OCI-LY7 (cell line): Measurements from ENCODE around the gene DXO. TPM values are rescaled to one million over a fixed set of nuclear protein-coding genes. Genes with fewer than 3 reads are reported as not detected.

Experiments used
- BruUV-seq: library from RNA; stranded (reverse); fragments of 400-500 nt; replicated peaks from 2 replicates; lab custom pipeline; 2021; lab: Mats Ljungman, UMichigan
- CTCF ChIA-PET: fragments of 300-600 bp; sonication (Branson Sonifier 250); formaldehyde crosslinking; loops from one replicate; lab custom pipeline; 2022; ENCODE audit warnings: antibody characterized with exemption; ENCODE audit not compliant: unreplicated experiment; lab: Charles Lee
- POLR2A ChIA-PET: fragments of 300-600 bp; sonication (Branson Sonifier 250); formaldehyde crosslinking; loops from one replicate; lab custom pipeline; 2022; ENCODE audit warnings: antibody characterized with exemption; lab: Charles Lee
- DNase-seq: peaks from one replicate; pipeline ENCODE4 v3.0.0-alpha.2; 2015; ENCODE audit warnings: low spot score
- H2AFZ ChIP-seq: fragments of 200-600 bp; sonication (generic), shearing (Covaris generic); 2 replicates; pipeline ENCODE4 v1.6.1; 2014; ENCODE audit warnings: mild to moderate bottlenecking, antibody characterized with exemption, low read length, moderate library complexity
- H3K27ac ChIP-seq: fragments of 200-600 bp; sonication (generic); 2 replicates; pipeline ENCODE4 v1.5.1; 2014; ENCODE audit warnings: mixed run types, low read depth, mild to moderate bottlenecking, moderate library complexity, low read length, inconsistent platforms; ENCODE audit not compliant: poor library complexity, severe bottlenecking
- H3K36me3 ChIP-seq: fragments of 200-600 bp; sonication (generic); 2 replicates; pipeline ENCODE4 v1.6.1; 2014; ENCODE audit warnings: mild to moderate bottlenecking, antibody characterized with exemption, low read length, moderate library complexity, mixed read lengths; ENCODE audit not compliant: insufficient read depth
- H3K4me1 ChIP-seq: fragments of 200-600 bp; sonication (generic); 2 replicates; pipeline ENCODE4 v1.5.1; 2014; ENCODE audit warnings: mild to moderate bottlenecking, low read length; ENCODE audit not compliant: insufficient read depth, poor library complexity, severe bottlenecking
- H3K4me2 ChIP-seq: fragments of 200-600 bp; sonication (generic); 2 replicates; pipeline ENCODE4 v1.6.1; 2014; ENCODE audit warnings: mild to moderate bottlenecking, low read length
- H3K4me3 ChIP-seq: fragments of 200-600 bp; sonication (generic); 2 replicates; pipeline ENCODE4 v1.5.1; 2014; ENCODE audit warnings: mild to moderate bottlenecking, low read depth, low read length; ENCODE audit not compliant: poor library complexity, severe bottlenecking
- H3K79me2 ChIP-seq: fragments of 200-600 bp; sonication (generic); 2 replicates; pipeline ENCODE4 v1.6.1; 2016; ENCODE audit warnings: low read depth, mild to moderate bottlenecking, low read length, moderate library complexity, mixed read lengths; ENCODE audit not compliant: insufficient read depth
- H3K9me2 ChIP-seq: fragments of 200-600 bp; sonication (generic); 2 replicates; pipeline ENCODE4 v1.6.1; 2016; ENCODE audit warnings: mild to moderate bottlenecking, low read length, mixed read lengths; ENCODE audit not compliant: insufficient read depth
- H3K9me3 ChIP-seq: fragments of 200-600 bp; sonication (generic); 2 replicates; pipeline ENCODE4 v1.6.1; 2014; ENCODE audit warnings: mild to moderate bottlenecking, mixed run types, low read length, mixed read lengths
- H4K20me1 ChIP-seq: fragments of 200-600 bp; sonication (generic); 2 replicates; pipeline ENCODE4 v1.6.1; 2014; ENCODE audit warnings: mild to moderate bottlenecking, antibody characterized with exemption, low read length, moderate library complexity, mixed read lengths; ENCODE audit not compliant: insufficient read depth
- CTCF ChIP-seq: fragments of 200-600 bp; sonication (generic); conservative IDR thresholded peaks from 2 replicates; pipeline ENCODE4 v1.5.1; 2014; ENCODE audit warnings: mild to moderate bottlenecking, antibody characterized with exemption, low read length, moderate library complexity, mixed read lengths
- EZH2phosphoT487 ChIP-seq: fragments of 200-600 bp; sonication (generic); IDR thresholded peaks from 2 replicates; pipeline ENCODE4 v1.6.1; 2018; ENCODE audit warnings: low read depth, borderline replicate concordance, mild to moderate bottlenecking, mixed run types, antibody characterized with exemption, low read length, moderate library complexity, mixed read lengths
- intact Hi-C: fragments of 100-400 bp; cut with micrococcal nuclease; formaldehyde crosslinking; loops from one replicate; pipeline ENCODE4 v1.10.0; 2022; ENCODE audit not compliant: unreplicated experiment
- total RNA-seq, 2 experiments: library from RNA; depleted of rRNA in 1 of 2; stranded (reverse); fragments of >200 nt in 1 of 2; shearing (Covaris generic) in 1 of 2; gene quantifications; 2 replicates each; pipeline ENCODE4 v1.2.3, GENCODE V29; 2014 to 2022

The DXO gene
- total RNA-seq, 2 experiments from 2014 or later, result 17.5 to 36.5 TPM

- CTCF ChIA-PET, result no interaction called here
- Histone ChIP-seq H4K20me1 (no peaks in the 10 kb centered on the region), H2AFZ (no peak overlapping the region), H3K9me2 (no peaks in the 10 kb centered on the region), H3K4me2 (no peak overlapping the region), H3K36me3 (no peaks in the 10 kb centered on the region), H3K4me1 (no peaks in the 10 kb centered on the region), H3K4me3 (no peak overlapping the region), H3K27ac (no peak overlapping the region), H3K9me3 (no peaks in the 10 kb centered on the region), H3K79me2 (no peaks in the 10 kb centered on the region)
- DNase-seq, result no peak
- intact Hi-C loops, result no loop called here
- BruUV-seq, result no TSS peak
- TF ChIP-seq CTCF, result no peak
- TF ChIP-seq EZH2phosphoT487, result no peak
- POLR2A ChIA-PET, result no interaction called here
Measured at GRCh38 chr6:31945154-31945506, 26.8 kb downstream of the DXO start.

GRCh38 chr6:31943742-31944141, 28.2 kb downstream of the DXO start:
- H3K4me3 ChIP-seq, result no peak overlapping the region
- H2AFZ ChIP-seq, result no peak overlapping the region
- POLR2A ChIA-PET, result interaction anchor here (0.6 kb wide), 1 partner anchor 1701 kb away, joined by 3 read pairs; no protein-coding TSS in a partner anchor
- H3K79me2 ChIP-seq, result no peaks in the 10 kb centered on the region
- no peaks in the 10 kb centered on the region for H3K4me1 ChIP-seq
- H3K4me2 ChIP-seq, result no peak overlapping the region
- no peak overlapping the region for H3K27ac ChIP-seq
- no TSS peak for BruUV-seq
- TF ChIP-seq CTCF, result no peak
- no peak for TF ChIP-seq EZH2phosphoT487
- no peak for DNase-seq
- H3K9me2 ChIP-seq, result no peaks in the 10 kb centered on the region
- H3K9me3 ChIP-seq, result no peaks in the 10 kb centered on the region
- intact Hi-C loops, result no loop called here
- no peaks in the 10 kb centered on the region for H4K20me1 ChIP-seq
- H3K36me3 ChIP-seq, result no peaks in the 10 kb centered on the region
- CTCF ChIA-PET, result no interaction called here

GRCh38 chr6:31940256-31940664, 31.7 kb downstream of the DXO start:
- H3K79me2 ChIP-seq, result no peaks in the 10 kb centered on the region
- H2AFZ ChIP-seq, result no peak overlapping the region
- no peaks in the 10 kb centered on the region for H3K9me3 ChIP-seq
- POLR2A ChIA-PET, result interaction anchor here (0.6 kb wide), 1 partner anchor 443 kb away, joined by 3 read pairs; the partner anchor contains the start of gene MICB
- H3K4me3 ChIP-seq, result no peak overlapping the region
- CTCF ChIA-PET, result interaction anchor here (0.5 kb wide), 1 partner anchor 742 kb away, joined by 4 read pairs; no protein-coding TSS in a partner anchor
- no peaks in the 10 kb centered on the region for H3K36me3 ChIP-seq
- no peaks in the 10 kb centered on the region for H3K4me1 ChIP-seq
- no peaks in the 10 kb centered on the region for H4K20me1 ChIP-seq
- H3K4me2 ChIP-seq, result no peak overlapping the region
- BruUV-seq, result no TSS peak
- H3K27ac ChIP-seq, result no peak overlapping the region
- no peak for DNase-seq
- TF ChIP-seq EZH2phosphoT487, result no peak
- TF ChIP-seq CTCF, result no peak
- intact Hi-C loops, result no loop called here
- no peaks in the 10 kb centered on the region for H3K9me2 ChIP-seq
